Retinal pigment epithelial cell (primary cell): ENCODE results near the gene CFAP46.

Experiments used
- DNase-seq: peaks from one replicate; pipeline ENCODE4 v3.0.0-alpha.2; 2010; ENCODE audit warnings: low read depth
- H3K4me3 ChIP-seq: 2 replicates; pipeline ENCODE4 v1.5.1; 2011; ENCODE audit warnings: mild to moderate bottlenecking, low read length, control low read depth, moderate library complexity
- CTCF ChIP-seq: conservative IDR thresholded peaks from 2 replicates; pipeline ENCODE4 v1.5.1; 2011; ENCODE audit warnings: low read depth, low read length, control low read depth, inconsistent platforms

The CFAP46 gene

DNA sequence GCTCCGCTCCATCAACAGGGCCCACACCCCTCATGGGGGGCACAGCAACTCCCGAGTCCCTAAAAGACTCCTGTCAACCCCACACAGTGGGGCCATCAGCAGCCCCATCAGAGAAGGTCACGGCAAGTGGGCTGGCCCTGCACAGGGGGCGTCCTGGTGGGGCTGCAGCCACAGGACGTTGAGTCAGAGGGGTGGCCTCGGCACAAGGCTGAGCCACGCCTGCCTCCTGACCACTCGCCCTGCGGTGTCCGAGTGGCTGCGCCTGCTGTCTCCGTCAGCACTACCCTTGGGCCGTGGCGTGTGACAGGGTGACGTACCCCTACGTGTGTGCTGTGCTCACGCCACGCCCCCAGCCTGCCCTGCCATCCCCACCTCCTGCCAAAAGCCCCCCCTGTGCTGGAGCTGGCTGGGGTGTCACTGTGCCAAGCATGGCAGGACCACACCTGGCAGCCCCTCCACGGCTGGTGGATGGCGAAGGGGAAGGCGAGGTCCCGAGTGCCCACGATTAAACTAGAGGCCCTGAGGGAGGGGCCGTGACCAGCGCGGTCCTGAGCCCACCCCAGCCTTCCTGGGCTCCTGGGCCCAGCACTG, 130.4 kb downstream of the CFAP46 start:
- DNase-seq, result no peak
- TF ChIP-seq CTCF, result no peak
- no peak overlapping the region for H3K4me3 ChIP-seq

DNA sequence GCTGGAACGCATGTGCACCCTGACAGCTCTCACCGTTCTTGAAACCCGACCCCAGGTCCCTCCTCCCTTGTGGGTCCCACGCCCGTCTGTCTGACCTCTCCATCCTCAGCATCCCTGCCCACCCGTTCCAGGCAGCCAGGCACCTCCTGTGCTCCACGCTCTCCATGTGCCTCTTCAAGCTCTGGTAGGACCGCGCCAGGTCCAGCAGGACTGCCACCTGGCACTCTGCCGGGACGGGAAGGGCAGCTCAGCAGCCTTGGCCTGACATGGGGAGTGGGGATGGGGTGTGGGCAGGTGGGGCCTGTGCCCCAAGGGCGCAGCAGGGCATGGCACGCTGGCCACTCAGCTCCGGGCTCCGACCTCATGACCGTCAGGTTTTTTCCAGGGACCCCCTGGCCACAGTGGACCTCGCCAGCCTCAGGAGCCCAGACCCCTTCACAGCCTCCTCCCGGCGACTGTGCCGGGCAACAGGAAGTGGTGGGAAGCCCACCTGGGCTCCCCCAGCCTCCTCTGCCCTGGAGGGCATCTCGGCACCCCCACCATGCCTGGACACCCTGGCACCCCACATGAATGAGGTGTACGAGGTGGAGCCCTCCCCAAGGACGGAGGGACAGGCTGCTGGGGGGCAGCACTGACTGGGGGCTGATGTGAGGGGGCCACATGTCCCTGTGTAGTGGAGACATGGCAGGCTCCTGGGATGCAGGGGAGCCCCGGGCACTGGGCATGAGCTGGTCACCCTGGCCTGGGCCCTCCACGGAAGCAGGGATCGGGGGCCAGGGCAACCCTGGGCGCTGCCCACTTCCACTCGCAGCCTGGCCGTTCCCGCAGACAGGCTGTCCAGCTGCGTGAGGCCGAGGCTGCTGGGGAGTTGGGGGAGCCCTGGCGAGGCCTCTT, 131.3 kb downstream of the CFAP46 start:
- no peak for DNase-seq
- TF ChIP-seq CTCF, result no peak
- H3K4me3 ChIP-seq, result no peak overlapping the region

DNA sequence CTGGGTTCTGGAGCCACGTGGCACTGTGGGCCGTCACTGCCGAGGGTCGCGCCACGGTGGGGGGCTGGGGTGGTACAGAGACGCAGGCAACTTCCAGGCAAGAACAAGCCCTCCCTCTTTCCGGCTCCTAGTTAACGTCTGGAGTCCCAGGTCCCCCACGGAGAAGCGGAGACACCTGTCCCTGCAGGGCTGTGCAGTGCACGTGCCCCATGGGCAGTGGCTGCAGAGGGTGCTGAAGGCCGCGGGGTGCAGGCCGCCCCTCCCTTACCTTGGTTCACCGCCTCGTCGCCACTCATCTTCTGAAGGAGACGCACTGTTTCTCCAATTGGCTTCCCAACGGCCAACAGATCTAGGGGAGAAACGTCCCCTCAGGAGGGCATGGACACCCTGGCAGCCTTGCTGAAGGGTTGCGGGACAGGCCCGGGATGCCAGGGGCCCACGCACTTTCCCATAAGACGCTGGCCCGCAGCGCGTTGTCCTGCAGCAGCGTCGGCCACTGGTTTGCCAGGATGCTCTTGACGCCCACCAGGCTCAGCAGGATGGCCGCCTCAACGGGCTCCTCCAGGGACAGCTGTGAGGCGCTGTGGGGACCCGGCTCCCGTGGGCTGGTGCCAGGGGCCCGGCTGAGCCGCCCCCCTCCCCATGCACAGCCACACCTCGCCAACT, 132.1 kb downstream of the CFAP46 start:
- H3K4me3 ChIP-seq, result no peak overlapping the region
- no peak for TF ChIP-seq CTCF
- no peak for DNase-seq

GRCh38 chr10:132809232-132810140, 132.9 kb downstream of the CFAP46 start:
- no peak overlapping the region for H3K4me3 ChIP-seq
- DNase-seq, result no peak
- TF ChIP-seq CTCF, result no peak

DNA sequence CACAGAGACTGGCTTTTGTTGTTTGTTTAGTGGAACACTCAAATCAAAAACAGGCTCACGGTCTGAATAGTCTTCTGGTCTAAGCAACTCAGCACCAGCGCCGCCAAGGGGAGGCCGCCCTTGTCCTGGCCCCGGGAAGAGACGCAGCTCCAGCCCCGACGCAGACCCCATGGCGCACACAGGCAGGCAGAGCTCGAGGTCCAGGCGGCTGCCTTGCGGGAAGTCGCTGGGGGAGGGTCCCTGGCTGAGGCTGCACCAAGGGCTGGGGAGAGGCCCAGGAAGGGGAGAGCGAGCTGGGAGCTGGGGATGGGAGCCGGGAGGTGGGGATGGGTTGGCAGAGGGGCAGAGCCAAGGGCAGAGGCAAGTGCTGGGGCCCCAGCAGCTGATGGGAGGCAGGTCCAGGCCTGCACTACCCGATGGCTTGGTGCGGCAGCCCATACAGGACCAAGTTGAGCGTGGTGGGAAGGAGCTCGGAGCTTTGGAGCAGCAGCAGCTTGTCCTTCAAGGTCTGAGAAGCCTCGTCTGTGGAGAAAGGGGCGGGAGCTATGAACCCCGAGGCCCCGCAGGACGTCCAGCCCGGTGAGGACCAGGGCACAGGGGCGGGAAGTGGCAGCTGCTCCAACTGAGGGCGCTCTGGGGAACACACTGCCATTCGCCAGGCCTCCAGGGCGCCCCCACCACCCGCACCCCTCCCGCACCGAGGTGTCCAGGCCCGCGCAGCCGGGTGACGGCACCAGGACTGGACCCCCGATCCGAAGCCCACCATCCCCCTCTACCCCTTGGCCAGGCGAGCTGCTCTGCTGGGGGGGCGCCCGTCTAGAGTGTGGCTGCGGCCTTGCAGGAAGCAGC, 133.8 kb downstream of the CFAP46 start:
- no peak overlapping the region for H3K4me3 ChIP-seq
- DNase-seq, result no peak
- no peak for TF ChIP-seq CTCF

DNA sequence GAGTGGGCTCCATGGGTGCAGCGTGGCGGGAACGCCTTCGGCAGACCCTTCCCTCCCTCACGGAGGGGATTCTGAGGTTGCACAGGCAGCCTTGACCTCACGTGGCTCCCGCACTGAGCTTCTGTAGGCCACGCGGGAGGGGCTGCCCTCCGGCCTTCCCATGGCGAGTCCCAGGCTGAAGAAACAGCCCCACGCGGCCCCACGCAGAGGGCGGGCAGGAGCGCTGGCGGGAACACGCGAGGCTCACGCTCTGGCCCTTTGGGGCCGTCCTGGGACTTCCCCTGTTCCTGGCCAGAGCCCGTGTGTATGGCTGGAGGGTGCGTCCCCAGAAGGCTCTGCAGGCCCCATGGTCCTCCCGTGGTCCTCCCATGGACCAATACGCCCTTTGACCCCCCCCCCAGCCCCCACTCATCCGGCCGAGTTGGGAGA, 134.7 kb downstream of the CFAP46 start:
- no peak for TF ChIP-seq CTCF
- DNase-seq, result no peak
- no peak overlapping the region for H3K4me3 ChIP-seq
